ENCODE measurements around the gene PLPP2.

The PLPP2 gene

DNA sequence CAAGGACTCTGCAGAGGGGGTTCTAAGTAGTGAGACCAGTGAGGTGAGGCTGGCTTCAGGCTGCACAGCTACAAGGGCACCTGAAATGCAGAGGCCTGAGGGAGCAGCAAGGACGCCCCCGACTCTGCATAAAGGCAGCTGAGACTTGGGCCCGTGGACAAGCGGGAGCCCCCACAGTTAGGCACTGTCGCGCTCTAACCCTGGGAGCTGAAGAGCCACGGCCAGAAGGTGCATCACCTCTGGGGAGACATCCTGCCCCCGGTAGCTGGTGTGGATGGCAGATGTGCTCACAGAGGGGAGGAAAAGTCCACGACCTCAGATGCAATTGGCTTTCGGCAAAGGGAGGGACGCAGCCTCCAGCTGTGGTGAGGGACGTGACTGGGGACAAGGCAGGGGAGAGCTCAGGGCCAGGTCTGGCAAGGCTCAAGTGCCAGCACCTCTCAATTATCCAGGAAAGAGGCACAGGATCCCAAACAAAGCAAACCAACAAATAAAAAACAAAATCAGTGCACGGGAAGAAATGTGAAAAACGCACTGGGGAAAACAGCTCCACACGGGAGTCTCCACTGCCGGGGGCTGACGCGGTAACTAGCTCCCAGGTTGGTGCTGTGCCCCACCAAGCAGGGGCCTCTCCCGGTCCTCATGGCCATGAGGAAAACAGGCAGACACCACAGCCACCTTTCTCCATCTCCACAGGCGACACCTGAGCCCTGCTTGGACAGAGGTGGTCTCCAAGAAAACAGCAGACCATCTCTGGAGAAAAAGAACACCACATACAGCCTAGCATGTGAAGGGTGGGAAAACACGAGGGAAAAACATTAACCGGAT, 23.0 kb upstream of the PLPP2 start:
- no peak for DNase-seq

DNA sequence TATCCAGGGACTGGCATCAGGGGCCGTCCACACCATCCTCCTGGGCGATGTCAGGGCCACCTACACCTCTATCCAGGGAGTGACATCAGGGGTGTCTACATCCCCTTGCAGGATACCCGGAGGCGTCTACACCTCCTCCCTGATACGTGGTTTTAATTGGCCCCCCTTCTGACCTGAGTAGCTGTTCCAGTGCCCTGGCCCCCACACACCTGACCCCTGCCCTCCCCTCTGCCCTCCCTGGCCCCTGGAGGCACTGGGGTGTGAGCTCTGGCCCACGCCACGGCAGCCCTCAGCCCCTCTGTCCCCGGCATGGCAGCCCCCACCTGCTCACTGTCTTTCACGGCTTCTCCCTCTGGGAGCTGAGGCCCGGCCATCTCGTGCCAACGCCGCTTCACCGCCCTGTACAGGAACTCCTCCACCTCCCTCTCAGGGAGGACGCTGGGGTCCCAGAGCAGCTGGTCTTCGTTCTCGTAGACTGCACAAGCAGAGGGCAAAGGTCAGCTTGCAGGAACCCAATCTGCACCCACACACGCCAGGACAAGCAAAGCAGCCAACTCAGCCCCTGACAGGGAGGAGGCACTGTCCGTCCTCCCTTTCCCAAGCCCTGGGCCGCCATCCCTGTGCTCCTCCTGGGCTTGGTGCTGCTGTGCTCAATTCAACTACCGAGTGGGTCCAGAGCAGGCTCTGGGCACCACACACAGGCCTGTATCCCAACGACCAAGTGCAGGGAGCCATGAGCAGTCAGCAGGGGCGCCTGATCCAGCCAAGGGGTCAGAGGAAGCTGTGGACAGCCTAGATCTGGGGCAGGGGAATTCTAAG, 22.2 kb upstream of the PLPP2 start:
- no peak for DNase-seq

DNA sequence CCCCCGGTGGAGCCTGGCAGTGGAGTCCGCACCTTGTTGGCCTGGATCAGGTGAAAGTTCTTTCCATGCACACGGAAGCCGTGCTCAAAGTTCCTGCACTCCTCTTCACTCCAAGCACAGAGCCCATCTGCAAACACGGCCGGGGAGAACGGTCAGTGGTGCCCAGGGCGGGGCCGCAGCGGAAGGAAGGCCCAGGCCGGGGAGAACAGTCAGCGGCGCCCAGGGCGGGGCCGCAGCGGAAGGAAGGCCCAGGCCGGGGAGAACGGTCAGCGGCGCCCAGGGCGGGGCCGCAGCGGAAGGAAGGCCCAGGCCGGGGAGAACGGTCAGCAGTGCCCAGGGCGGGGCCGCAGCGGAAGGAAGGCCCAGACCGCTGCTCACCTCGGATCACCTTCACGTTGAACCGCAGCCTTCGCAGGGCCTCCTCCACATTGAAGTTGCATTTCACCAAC, 20.6 kb upstream of the PLPP2 start:
- DNase-seq, result no peak

DNA sequence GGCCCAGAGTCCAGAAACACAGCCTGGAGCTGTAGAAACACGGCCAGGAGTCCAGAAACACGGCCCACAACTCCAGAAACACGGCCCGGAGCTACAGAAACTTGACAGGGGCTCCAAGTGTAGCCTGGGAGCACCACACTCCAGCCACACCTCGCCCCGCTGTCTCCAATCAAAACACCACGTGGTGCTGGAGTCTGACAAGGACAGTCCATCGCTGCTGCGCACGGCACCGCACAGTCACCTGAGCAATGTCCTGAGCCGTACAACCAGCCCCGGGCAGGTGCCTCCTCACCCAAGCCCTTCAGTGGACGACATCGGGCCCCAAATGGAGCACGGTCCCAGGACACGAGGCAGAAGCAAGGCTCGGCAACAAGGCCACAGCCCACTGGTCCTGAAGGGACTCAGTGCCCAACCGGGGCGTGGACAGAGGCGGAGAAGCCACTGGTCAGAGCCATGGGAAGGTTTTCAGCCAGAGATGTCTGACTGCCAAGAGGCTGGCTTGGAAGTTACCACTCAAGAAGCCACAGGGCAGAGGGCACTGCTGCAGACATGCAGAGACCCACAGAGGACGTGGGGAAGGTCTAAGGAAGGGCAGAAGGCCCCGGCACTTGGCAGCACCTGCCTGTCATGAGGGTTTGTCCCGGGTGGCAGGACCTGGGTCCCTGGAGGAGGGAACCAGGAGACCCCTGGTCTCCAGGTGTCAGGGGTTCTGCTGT, 19.7 kb upstream of the PLPP2 start:
- DNase-seq, result no peak

DNA sequence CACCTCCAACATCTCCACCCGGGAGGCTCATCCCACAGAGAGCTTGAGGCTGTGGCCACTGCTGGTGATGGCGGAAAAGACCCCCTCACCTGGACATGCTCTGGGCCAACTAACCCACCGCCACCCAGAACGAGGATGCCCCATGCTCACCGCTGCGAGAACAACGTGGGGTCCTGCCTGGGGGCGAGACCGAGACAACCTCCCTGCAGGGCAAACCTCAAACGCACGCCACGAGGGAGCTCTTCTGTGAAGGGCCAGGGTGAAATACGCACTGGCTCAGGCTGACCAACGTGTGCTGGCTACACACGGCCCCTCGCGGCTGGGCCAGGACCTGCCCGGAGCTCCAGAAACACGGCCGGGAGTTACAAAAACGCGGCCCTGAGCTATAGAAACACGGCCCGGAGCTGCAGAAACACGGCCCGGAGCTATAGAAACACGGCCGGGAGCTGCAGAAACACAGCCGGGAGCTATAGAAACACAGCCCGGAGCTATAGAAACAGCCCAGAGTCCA, 19.0 kb upstream of the PLPP2 start:
- DNase-seq, result no peak

DNA sequence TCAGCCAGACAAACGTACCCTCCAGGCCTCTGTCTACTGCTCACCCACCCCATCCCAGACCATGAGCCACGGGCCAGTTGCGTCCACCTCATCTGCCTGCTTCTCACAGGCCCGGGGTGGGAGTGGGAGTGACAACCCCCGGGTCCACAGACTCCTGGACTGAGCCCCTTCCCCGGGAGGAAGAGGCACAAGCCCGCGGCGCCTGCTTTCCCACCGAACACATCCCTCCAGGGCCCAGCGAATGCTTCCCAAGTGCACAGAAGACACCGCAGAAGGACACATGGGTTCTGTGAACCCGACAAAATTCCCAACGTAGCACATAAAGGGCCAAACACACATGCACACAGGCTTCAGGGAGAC, 18.0 kb upstream of the PLPP2 start:
- DNase-seq, result no peak

DNA sequence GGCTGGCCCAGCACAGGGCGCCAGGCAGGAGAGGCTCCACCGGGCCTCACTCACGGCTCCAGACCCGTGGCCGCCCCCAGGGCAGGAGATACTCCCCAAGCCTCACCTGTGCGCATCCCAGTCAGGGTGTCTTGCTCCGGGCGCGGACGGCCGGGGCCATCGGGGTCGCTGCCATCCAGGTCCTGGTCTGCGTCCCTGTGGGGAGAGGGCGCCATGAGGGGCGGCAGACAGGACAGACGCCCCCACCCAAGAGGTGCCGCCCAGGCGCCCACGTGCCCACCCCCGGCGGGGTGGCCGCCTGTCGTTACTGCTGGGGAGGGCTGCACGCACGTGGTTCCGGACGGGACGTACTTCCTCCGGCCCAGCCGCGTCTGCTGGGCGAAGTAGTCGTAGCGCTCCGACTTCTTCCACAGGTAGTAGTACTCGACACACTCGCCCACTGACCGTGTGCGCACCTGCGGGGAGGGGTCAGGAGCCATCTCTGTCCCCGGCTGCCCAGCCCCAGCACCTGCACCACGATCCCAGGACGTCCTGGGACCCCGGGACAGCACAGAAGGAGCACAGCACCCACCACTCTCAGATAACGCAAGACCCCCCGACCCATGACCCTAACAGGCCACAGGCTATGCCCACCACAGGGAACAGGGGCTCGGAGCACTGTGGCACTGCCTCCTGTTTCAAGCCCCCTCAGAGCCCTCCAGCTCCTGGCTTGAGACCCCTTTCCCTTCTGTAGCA, 17.4 kb upstream of the PLPP2 start:
- no peak for DNase-seq

DNA sequence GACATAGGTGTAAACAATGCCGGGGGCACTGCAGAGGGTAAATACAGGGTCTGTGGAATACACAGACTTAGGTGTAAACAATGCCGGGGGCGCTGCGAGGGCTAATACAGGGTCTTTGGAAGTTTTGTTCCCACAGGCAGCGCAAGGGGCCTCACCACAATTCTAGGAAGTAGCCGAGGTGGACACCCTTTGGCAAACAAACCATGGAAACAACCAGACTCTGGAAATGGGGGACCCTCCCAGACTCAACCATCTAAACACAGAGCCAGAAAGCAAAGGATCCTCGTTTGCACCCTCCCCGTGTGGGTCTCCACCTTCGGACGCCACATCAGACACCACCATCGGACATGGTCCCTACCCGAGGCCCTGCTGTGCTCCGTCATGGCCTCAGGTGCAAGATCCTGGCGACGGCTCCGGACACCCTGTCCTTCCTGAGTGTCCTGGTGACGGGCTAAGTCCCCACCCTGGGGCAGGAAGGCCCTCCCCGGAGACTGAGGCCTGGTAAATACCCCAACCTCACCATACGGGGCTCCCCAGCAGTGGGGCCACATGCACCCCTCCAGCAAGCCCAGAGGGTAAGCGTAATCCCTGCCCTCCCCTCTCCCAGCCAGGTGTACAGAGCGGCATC, 16.7 kb upstream of the PLPP2 start:
- no peak for DNase-seq

DNA sequence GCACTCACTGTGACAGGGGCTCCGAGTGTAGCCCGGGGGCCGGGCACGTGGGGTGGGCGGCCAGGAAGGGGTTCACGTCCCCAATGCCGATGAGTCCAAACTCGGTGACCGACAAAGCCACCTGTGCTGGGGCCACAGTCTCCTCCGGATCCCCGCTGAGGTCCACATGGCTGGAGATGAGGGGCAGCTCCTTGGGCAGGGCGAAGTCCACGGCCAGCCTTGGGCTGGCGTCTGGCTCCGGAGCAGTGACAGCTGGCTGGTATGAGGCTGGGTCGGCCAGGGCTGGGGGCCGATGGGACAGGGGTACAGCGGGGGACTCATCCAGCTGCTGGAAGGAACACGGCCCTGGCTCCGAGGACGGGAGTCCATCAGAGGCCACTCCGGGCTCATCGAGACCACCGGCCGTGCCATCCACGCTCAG, 15.9 kb upstream of the PLPP2 start:
- DNase-seq, result no peak

DNA sequence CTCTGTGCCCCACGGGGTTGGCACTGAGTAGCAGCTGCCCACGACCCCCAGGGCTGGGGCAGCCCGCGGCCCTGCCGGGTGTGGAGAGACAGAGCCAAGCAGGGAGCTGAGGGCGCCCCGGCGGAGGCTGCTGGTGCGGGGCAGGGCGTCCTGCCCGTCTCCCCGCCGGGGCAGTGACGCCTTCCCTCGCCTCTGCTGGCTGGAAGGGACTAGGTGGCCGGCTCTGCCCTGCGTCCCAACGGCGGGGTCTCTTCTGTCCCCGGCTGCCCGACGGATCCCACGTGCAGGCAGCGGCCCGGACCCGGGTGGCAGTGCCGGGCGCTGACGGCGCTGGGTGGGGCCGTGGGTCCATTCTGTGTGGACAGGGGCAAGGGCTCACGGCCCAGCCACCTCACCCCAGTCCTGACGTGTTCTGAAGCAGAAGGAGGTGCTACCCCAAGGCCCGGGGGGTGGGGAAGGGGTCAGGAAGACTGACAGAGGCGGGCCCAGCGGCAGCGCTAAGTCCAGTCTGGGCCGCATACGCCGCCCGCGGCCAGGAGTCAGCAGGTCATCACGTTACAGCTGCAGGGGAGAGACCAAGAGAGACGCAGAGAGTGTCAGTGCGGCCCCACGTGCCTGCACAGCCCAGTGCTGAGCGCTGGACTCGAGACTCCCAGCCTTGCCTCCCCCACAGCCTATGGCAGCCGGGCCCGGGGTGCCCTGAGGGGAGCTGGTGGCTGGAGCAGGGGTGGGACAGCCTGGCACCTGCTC, 15.1 kb upstream of the PLPP2 start:
- DNase-seq, result no peak

DNA sequence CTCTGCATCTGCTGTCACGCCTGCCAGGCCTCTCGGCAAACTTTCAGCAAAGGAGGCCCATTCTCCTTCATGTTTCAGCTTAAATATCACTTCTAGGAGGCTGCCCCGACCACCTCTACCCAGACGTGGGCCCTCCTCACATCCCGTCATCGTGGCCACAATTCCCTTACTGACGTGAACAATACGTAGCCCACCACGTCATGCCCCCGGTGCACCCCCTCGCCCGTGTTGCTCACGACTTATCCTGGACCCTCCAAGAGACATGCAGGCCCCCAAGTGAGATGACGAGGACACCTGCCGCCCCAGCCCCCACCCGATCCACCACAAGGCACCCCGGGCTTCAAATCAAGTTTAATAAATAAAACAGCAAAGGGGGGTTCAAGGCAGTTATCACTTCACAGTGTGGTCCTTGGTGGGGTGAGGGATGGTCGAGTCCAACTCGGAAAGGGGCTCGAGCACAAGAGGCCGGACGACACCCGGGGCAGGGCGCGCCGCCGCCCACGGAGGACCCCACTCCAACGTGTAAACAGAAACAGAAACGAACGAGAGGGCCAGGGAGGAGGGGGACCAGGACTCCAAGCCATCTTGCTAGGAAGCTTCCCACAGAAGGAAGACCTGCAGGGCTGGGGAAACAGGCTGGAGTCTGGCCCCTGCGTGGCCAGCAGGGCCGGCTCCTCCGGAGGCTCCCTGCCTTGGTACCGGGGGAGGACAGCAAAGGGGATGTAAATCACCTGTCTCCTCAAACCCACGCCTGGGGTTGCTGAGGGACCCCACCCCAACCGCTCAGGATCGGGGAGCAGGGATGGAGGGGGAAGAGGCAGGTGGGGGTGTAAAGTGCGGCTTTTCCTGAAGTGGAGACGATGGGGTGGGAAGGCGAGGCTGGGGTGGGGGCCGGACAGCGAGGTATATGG, 14.3 kb upstream of the PLPP2 start:
- DNase-seq, result no peak

DNA sequence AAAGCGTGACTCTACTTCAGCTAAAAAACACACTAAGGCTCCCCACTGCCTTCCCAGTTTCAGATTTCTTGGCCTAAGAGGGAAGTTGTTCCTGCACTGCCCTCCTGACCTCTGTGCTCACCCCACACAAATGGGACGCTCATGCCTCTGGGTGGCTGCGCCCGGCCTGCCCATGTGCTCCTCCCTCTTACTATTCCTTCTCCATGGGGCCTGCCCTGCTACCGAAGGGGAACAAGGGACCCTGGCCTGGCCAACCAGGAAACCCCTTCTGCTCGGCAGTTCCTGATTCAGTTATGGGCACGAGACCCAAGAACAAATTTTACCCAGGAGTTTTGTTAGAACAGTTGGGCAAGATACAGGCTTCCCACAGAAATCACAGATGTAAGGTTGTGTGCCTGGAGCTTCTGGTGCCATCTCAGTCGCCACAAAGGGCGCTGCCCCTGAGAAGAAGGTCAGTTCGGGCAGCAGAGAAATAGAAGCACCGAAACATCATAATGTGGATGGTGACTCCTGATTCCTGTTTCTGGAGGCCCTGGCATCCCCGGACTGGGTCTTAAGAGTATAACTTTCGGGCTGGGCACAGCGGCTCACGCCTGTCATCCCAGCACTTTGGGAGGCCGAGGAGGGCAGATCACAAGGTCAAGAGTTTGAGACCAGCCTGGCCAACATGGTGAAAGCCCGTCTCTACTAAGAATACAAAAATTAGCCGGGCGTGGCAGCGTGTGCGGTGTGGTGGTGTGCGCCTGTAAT, 5.4 kb upstream of the PLPP2 start:
- DNase-seq, result no peak

DNA sequence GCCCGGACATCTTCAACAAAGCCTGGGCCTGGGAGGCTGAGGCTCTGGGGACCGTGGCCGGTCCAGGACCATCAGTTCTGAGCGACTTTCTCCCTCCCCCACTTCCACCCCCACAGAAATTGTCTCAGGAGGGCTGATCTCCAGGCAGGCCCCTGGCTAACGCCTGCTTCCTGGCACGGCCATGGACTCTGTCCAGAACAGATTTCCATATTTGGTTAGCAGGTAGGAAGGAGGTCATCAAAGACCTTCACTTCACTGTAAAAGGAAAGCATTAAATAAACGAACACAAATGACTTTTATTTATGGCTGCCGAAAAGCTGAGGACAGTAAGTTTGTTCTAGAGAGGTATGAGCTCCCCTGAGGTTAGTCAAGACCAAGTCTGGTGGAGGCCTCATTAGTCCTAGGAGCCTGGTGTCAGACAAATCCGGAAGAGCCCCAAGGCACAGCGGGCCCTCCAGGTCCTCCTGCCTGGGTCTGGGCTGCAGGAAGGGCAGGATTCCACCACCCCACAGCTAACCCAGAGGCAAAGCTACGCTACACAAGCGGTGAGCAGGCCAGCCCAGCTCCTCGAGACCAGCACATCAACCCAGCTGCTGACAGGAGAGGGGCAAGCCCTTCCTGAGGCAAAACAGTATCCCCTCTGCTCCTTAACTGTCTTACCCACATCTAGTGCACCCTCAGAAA, 4.6 kb upstream of the PLPP2 start:
- DNase-seq, result no peak

DNA sequence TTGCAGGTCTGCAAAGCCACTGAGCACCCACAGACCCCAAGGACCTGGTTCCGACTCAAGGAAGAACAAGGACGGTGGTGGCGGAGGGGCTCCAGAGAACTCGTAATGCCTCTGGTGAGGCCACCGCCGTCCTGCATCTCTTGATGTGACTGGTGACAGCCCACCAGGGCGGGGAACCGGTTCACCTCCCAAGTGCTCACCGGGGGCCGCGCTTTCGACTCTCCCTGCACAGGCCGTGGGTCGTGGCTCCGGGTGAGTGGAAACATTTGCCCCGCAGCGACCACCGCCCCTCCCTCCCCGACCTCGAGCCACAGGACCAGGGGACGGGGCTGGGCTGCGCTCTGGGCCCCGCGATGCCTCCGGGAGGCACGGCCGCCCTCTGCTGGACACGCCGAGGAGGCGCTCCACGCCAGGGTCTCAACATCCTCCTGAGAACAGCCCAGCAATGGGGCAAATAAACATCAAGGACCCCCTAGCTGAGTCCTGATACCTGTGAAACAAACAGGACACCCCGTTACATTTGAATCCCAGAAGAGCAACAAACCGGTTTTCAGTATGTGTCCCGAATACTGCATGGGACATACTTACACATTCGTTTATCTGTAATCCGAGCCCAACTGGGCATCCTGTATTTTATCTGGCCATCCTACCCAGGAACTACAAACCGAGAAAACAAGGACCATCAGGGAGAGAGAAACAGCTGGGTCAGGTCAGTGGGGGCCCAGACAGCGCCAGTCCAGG, 3.9 kb upstream of the PLPP2 start:
- no peak for DNase-seq

DNA sequence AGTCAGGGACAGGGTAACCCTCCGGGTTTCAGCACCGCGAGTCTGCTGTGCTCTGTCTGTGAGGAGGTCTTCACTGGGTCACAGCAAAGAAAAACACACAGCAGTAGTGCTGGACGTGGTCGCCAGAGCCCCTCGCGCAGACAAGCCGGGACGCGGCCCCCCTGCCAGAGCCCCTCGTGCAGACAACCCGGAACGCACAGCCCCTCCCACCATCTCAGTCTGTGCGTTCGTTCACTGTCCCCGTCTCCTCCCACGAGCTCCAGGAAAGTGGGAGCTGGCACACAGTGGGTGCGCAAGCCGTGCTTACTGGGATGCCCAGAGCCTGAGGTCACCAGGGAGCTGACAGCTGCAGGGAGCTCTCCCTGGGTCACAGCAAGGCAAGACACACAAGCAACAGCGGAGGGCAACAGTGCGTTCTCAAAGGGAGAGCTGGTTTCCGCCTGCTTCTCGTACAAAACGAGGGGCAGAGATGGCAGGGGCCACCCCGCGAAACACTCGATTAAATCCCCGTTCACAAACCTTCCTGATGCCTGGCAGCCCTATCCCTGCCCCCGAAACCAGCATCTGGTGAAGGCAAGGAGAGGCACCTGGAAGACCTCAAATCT, 3.2 kb upstream of the PLPP2 start:
- DNase-seq, result no peak

DNA sequence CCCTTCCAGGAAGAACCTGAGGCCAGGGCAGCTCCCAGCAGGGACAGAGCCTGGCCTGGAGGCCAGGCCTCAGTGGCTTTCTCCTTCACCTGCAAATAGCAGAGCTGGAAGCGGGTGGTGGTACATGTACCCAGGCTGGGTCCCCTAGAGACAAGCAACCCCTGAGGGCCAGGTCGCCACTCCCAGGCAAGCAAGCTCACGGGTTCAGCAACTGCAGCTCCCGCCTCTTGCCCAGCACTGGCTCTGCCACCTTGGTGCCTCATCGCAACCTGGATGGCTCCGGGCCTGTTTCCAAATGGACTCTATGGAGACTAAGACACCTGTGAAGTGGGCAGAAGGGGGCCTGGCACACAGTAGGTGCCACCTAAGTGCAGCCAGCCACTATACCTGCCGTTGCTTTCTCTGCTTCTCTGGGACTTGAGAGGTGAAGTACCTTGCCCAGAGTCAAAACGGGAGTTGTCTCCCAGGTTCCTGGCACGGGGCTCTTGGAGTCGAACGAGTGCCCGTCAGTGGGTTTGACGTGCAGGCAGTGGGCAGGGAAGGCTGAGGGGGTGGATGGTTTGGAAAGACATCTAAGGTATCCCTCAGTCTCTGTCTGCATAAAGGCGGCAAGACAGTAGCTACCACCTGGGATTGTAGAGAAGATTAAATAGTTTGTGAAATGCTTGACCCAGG, 2.4 kb upstream of the PLPP2 start:
- no peak for DNase-seq

DNA sequence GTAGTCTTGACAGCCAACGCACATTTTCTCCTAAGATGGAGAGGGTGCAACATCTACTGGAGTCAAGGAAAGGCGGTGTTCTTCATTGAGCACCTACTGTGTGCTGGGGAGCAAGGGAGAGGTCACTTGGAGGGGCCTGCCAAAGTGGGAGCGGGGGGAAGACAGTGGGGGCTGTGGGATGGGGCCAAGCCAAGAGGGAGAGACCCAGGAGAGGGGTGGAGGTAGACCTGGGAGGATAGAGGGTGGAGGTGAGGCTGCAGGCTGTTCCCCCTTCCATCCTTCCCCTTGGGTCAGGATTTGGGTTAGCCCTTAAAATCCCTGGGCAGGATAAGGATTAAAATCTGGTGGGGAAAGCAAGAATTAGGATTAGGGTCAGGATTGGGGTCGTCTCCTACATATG, 1.7 kb upstream of the PLPP2 start:
- DNase-seq, result no peak

All from fibroblast of skin of scalp (primary cell).